ENCODE data around the gene TCEA3. TPM values are rescaled to one million over a fixed set of nuclear protein-coding genes. Genes with fewer than 3 reads are reported as not detected.

The TCEA3 gene
- total RNA-seq = 100 to 1,000 TPM; 128 to 133 TPM

DNA sequence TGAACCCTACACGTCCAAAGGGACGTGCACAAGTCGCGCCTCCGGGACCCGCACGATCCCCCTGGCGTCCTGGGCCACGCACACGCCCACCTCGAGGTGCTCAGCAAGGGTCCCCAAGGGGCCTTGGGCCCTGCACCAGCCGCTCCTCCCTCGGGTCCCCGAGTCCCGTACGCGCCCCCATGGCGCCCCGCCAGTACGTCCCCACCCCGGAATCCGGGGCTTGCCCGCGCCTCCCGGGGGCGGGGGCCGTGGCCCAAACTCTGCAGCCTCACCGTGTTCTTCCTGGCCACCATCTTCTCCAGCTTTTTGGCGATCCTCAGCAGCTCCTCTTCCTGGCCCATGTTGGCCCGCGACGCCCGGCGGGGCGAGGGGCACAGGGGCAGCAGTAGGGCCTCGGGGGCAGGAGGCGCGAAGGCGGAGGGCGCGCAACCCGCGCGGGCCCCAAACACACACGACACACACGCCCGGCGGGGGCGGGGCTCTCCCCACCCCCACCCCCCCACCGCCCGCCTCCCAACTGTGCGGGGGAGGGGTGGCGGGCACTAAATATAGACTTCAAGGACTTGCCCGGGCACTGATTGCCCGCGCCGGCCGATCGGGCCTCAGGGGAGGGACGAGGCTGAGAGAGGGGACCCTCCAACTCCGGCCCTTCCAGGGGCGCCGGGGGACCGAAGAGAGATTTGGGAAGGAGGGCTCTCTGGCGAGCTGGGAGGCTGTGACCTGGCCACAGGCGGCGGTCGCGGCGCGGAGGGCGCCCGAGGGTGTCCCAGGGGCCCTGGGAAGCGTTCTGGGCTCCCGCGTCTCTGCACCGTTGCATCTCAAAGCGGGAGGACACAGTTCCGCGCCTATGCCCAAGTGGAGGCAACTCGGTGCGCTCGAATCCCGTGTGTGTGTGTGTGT is at the start of gene TCEA3:
Gene TCEA3, minus strand, starts transcription at position 456 of the 900 bp plus-strand sequence. Its CDS starts 115 bp downstream, at position 341.
- peaks cover 4% of the 10 kb centered on the region for H3K4me1 ChIP-seq
- H3K4me3 ChIP-seq = peak within 1 kb of the TSS; percentile 84
- H3K27ac ChIP-seq = peak within 1 kb of the TSS; percentile 92
- H3K27me3 ChIP-seq = no peaks in the 10 kb centered on the region
- H3K9me3 ChIP-seq = no peaks in the 10 kb centered on the region
- no peaks in the 10 kb centered on the region for H3K36me3 ChIP-seq
- TF ChIP-seq, protein P1, sequence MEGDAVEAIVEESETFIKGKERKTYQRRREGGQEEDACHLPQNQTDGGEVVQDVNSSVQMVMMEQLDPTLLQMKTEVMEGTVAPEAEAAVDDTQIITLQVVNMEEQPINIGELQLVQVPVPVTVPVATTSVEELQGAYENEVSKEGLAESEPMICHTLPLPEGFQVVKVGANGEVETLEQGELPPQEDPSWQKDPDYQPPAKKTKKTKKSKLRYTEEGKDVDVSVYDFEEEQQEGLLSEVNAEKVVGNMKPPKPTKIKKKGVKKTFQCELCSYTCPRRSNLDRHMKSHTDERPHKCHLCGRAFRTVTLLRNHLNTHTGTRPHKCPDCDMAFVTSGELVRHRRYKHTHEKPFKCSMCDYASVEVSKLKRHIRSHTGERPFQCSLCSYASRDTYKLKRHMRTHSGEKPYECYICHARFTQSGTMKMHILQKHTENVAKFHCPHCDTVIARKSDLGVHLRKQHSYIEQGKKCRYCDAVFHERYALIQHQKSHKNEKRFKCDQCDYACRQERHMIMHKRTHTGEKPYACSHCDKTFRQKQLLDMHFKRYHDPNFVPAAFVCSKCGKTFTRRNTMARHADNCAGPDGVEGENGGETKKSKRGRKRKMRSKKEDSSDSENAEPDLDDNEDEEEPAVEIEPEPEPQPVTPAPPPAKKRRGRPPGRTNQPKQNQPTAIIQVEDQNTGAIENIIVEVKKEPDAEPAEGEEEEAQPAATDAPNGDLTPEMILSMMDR (IDR thresholded peaks at IDR 0.05) = no peak
- peak within 1 kb of the TSS; percentile 93 to 98 for H3K9ac ChIP-seq (ENCODE audit: low read depth in 2 of 2, low read length in 2 of 2)
- intact Hi-C loops (cut with DNase I) = no loop called here
- peak; percentile 76 for DNase-seq

DNA sequence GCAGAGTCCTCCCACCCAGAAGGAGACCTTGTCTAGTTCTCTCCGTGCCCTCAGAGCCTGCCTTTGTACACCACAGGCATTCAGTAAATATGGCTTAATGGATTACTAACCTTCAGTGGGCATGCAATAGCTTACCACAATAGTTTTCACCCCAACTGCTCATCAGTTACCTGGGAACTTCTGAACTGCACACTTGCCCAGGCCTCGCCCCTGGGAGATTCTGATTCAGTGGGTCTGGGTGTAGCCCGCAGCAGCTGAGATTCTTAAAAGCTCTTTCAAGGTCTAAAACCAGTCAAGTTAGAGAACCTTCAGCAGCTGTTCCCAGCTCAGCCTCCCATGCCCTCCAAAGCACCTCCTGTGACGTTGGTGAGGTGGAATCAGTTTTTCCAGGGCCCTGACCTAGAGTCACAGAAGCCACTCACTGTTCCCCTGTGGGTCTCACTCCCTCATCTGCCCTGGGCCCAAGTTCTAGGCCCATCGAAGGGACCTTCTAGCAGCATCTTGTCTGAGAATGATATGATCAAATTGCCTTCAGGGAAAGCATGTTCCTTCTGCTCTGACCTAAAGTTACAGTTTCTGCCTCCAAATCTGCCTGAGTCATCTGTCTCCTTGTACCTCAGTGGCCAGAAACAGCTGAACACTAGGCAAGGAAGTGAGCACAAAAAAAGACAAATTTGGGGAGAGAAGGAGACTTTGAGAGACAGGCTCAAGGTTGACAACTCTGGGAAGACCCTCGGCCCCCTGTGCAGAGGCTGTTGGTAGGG is 48.7 kb upstream of the TCEA3 start:
- Histone ChIP-seq H3K4me3 (no peak overlapping the region), H3K27ac (no peak overlapping the region), H3K9ac (ENCODE audit: low read depth in 2 of 2, low read length in 2 of 2) (no peak overlapping the region), H3K9me3 (no peaks in the 10 kb centered on the region), H3K36me3 (no peaks in the 10 kb centered on the region), H3K27me3 (no peaks in the 10 kb centered on the region), H3K4me1 (no peaks in the 10 kb centered on the region)
- TF ChIP-seq, protein P1 (IDR thresholded peaks at IDR 0.05) = no peak
- DNase-seq = no peak
- intact Hi-C loops (cut with DNase I) = no loop called here

DNA sequence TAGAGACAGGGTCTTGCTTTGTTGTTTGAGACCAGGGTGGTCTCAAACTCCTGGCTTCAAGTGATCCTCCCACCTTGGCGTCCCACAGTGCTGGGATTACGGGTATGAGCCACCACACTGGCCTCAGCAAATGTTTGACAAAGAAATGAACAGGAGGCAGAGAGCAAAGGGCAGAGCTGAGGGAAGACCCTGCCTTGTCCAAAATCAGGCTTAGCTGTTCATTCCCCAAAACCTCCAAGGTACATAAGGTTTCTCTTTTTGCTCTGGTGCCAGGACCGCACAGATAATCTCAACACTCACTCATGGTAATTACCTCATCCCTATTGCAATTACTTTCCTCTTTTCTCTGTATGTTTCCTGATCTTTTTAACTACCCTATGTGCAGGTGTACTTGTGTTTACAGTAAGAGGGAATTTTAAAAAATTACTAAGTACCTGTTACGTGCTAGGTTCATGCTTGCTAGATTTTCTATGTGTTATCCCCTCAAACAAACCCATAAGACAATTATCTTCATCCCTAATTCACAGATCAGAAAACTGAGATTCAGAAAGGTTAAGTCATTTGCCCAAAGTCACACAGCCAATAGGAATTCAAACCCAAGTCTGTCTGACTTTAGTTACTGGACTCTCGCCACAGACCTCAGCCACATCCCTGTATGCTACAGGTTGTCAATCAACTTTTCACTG is 47.9 kb upstream of the TCEA3 start:
- Histone ChIP-seq H3K27me3 (no peaks in the 10 kb centered on the region), H3K4me3 (no peak overlapping the region), H3K9ac (ENCODE audit: low read depth in 2 of 2, low read length in 2 of 2) (no peak overlapping the region), H3K9me3 (no peaks in the 10 kb centered on the region), H3K36me3 (no peaks in the 10 kb centered on the region), H3K4me1 (no peaks in the 10 kb centered on the region), H3K27ac (no peak overlapping the region)
- no peak for DNase-seq
- TF ChIP-seq, protein P1 (IDR thresholded peaks at IDR 0.05) = no peak
- intact Hi-C loops (cut with DNase I) = no loop called here

DNA sequence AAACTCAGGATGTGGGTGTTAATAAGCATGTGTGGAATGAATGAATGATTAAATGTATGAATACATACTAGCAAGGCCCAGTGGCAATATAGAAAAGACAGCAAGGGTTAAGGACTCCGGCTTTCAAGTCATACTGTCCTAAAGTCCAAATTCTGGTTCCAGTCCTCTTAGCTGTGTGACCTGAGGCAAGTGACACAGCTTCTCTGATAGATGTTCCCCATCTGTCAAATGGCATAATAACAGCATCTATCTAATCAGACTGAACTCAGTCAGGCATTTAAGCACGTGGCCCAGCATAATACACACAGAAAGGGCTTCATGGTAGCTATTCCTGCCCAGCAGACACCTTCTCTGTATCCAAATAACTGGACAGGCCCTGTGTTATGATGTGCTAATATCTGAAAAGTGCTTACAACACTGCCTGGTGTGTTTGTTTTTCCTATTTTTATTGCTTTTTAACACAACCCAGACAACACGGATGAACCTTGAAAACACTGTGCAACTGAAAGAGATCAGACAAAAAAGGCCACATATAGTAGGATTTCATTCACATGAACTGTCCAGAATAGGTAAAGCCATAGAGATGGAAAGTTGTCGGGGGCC is 47.0 kb upstream of the TCEA3 start:
- H3K27me3 ChIP-seq = no peaks in the 10 kb centered on the region
- no peaks in the 10 kb centered on the region for H3K4me1 ChIP-seq
- H3K27ac ChIP-seq = no peak overlapping the region
- no peaks in the 10 kb centered on the region for H3K36me3 ChIP-seq
- intact Hi-C loops (cut with DNase I) = no loop called here
- TF ChIP-seq, protein P1 (IDR thresholded peaks at IDR 0.05) = no peak
- DNase-seq = no peak
- no peak overlapping the region for H3K9ac ChIP-seq (ENCODE audit: low read depth in 2 of 2, low read length in 2 of 2)
- H3K9me3 ChIP-seq = no peaks in the 10 kb centered on the region
- H3K4me3 ChIP-seq = no peak overlapping the region

Measured in colonic mucosa (tissue), 4 donors.